SK-N-SH (cell line): Measurements from ENCODE around the gene PARVB. TPM values are rescaled to one million over a fixed set of nuclear protein-coding genes. Genes with fewer than 3 reads are reported as not detected.

Experiments
- CTCF ChIA-PET: fragments of 300-600, 350-600 bp; formaldehyde crosslinking; extraction: SDS; loops from one replicate; lab custom pipeline; 2021; lab: Yijun Ruan, JAX
- POLR2A ChIA-PET: fragments of 350-600 bp; sonication (Branson Sonifier 250); formaldehyde crosslinking; extraction: SDS; loops from one replicate; lab custom pipeline; 2020; ENCODE audit warnings: antibody characterized with exemption, inconsistent platforms; lab: Yijun Ruan, JAX
- DNase-seq: peaks from one replicate; pipeline ENCODE4 v3.0.0; 2012
- H2AFZ ChIP-seq: fragments of 200-600 bp; sonication (generic); 2 replicates; pipeline ENCODE4 v1.8.1; 2016; ENCODE audit warnings: antibody characterized with exemption, mild to moderate bottlenecking, low read depth
- H3F3A ChIP-seq: fragments of 200-600 bp; sonication (generic); replicated peaks from 2 replicates; pipeline ENCODE3; 2016; ENCODE audit warnings: antibody characterized with exemption, mild to moderate bottlenecking; ENCODE audit not compliant: insufficient read depth
- H3K27ac ChIP-seq, 2 experiments: fragments of 200-500 bp in 1 of 2; fragments of 200-600 bp in 1 of 2; sonication (Bioruptor generic) in 1 of 2; sonication (generic), shearing (Covaris generic) in 1 of 2; 2 replicates each; pipeline versions ENCODE4 v1.5.1 to v1.6.1; 2014 to 2016; ENCODE audit warnings: low read depth in 2 of 2, inconsistent platforms in 1 of 2, low read length in 1 of 2, mild to moderate bottlenecking in 1 of 2, mixed read lengths in 1 of 2
- H3K27me3 ChIP-seq: fragments of 200-600 bp; sonication (generic), shearing (Covaris generic); 2 replicates; pipeline ENCODE4 v1.6.1; 2016; ENCODE audit warnings: mixed run types; ENCODE audit not compliant: insufficient read depth
- H3K36me3 ChIP-seq, 2 experiments: fragments of 200-500 bp in 1 of 2; fragments of 200-600 bp in 1 of 2; sonication (Bioruptor generic) in 1 of 2; sonication (generic) in 1 of 2; replicated peaks in 1 of 2; 2 replicates each; pipeline versions ENCODE3 to v1.5.1; 2014 to 2016; ENCODE audit warnings: low read length in 1 of 2, mild to moderate bottlenecking in 1 of 2; ENCODE audit not compliant: insufficient read depth in 2 of 2, control insufficient read depth in 1 of 2
- H3K4me1 ChIP-seq, 2 experiments: fragments of 200-500 bp in 1 of 2; fragments of 200-600 bp in 1 of 2; sonication (Bioruptor generic) in 1 of 2; sonication (generic), shearing (Covaris generic) in 1 of 2; 2 replicates each; pipeline versions ENCODE4 v1.5.1 to v1.6.1; 2014 to 2016; ENCODE audit warnings: low read depth in 1 of 2, low read length in 1 of 2, mixed run types in 1 of 2; ENCODE audit not compliant: insufficient read depth in 2 of 2, control insufficient read depth in 1 of 2
- H3K4me2 ChIP-seq: fragments of 200-600 bp; sonication (generic), shearing (Covaris generic); 2 replicates; pipeline ENCODE4 v1.6.1; 2017; ENCODE audit warnings: mixed run types
- H3K4me3 ChIP-seq, 2 experiments: fragments of 200-500 bp in 1 of 2; fragments of 200-600 bp in 1 of 2; sonication (Bioruptor generic) in 1 of 2; sonication (generic), shearing (Covaris generic) in 1 of 2; 2 replicates each; pipeline versions ENCODE4 v1.5.1 to v1.8.1; 2014 to 2016; ENCODE audit warnings: low read depth in 2 of 2, inconsistent platforms in 1 of 2, low read length in 1 of 2, mild to moderate bottlenecking in 1 of 2, mixed read lengths in 1 of 2, moderate library complexity in 1 of 2
- H3K79me2 ChIP-seq: fragments of 200-600 bp; sonication (generic); 2 replicates; pipeline ENCODE4 v1.8.1; 2017; ENCODE audit warnings: mild to moderate bottlenecking; ENCODE audit not compliant: insufficient read depth
- H3K9ac ChIP-seq: fragments of 200-600 bp; sonication (generic); 2 replicates; pipeline ENCODE4 v1.6.1; 2017; ENCODE audit warnings: mixed run types
- H3K9me2 ChIP-seq: fragments of 200-600 bp; sonication (generic); 2 replicates; pipeline ENCODE4 v1.6.1; 2017; ENCODE audit warnings: mixed run types
- H3K9me3 ChIP-seq: fragments of 200-600 bp; sonication (generic); 2 replicates; pipeline ENCODE4 v1.6.1; 2017; ENCODE audit warnings: mixed run types, mild to moderate bottlenecking, moderate library complexity
- H4K20me1 ChIP-seq: fragments of 200-600 bp; sonication (generic); 2 replicates; pipeline ENCODE4 v1.6.1; 2017; ENCODE audit warnings: mild to moderate bottlenecking, mixed run types; ENCODE audit not compliant: insufficient read depth
- CHD2 ChIP-seq: fragments of 150-350 bp; IDR thresholded peaks from 2 replicates; pipeline ENCODE4 v1.6.1; 2018; ENCODE audit warnings: low read length; ENCODE audit not compliant: partially characterized antibody
- ELF1 ChIP-seq: IDR thresholded peaks from 2 replicates; pipeline ENCODE4 v1.4.0; 2012
- EP300 ChIP-seq, 2 experiments: IDR thresholded peaks; 2 replicates each; pipeline versions ENCODE4 v1.4.0 to v1.6.1; 2012; ENCODE audit warnings: borderline replicate concordance in 1 of 2, low read depth in 1 of 2, low read length in 1 of 2
- EZH2phosphoT487 ChIP-seq: fragments of 200-600 bp; sonication (generic); IDR thresholded peaks from 2 replicates; pipeline ENCODE4 v1.6.1; 2017; ENCODE audit warnings: low read depth, mixed run types, mild to moderate bottlenecking, antibody characterized with exemption, moderate library complexity, borderline replicate concordance
- FOXJ3 ChIP-seq: sonication (generic); formaldehyde crosslinking; IDR thresholded peaks from 2 replicates; pipeline ENCODE4 v1.5.1; 2020; ENCODE audit warnings: mild to moderate bottlenecking, missing genetic modification reagents
- FOXM1 ChIP-seq: IDR thresholded peaks from 2 replicates; pipeline ENCODE4 v1.4.0; 2012; ENCODE audit warnings: low read depth, mild to moderate bottlenecking
- JUND ChIP-seq: IDR thresholded peaks from 2 replicates; pipeline ENCODE4 v1.4.0; 2012
- MEF2A ChIP-seq: IDR thresholded peaks from 2 replicates; pipeline ENCODE4 v1.4.0; 2012; ENCODE audit warnings: low read depth, borderline replicate concordance
- NRF1 ChIP-seq: IDR thresholded peaks from 2 replicates; pipeline ENCODE4 v1.6.1; 2012; ENCODE audit warnings: low read depth, mild to moderate bottlenecking, low read length
- RCOR1 ChIP-seq: fragments of 150-350 bp; IDR thresholded peaks from 2 replicates; pipeline ENCODE4 v1.6.1; 2017; ENCODE audit warnings: antibody characterized with exemption, low read length
- RFX5 ChIP-seq: IDR thresholded peaks from 2 replicates; pipeline ENCODE4 v1.6.1; 2012; ENCODE audit warnings: mild to moderate bottlenecking, improper control_type of control experiment, low read length
- RXRA ChIP-seq: IDR thresholded peaks from 2 replicates; pipeline ENCODE4 v1.4.0; 2012; ENCODE audit warnings: low read depth, mild to moderate bottlenecking, borderline replicate concordance
- SMC3 ChIP-seq: IDR thresholded peaks from 2 replicates; pipeline ENCODE4 v1.6.1; 2012; ENCODE audit warnings: low read depth, low read length, improper control_type of control experiment
- TAF1 ChIP-seq: IDR thresholded peaks from 2 replicates; pipeline ENCODE4 v1.6.1; 2012; ENCODE audit warnings: low read depth, mild to moderate bottlenecking, low read length, moderate library complexity, borderline replicate concordance
- TCF12 ChIP-seq: IDR thresholded peaks from 2 replicates; pipeline ENCODE4 v1.4.0; 2012
- TEAD4 ChIP-seq: IDR thresholded peaks from 2 replicates; pipeline ENCODE4 v1.4.0; 2012; ENCODE audit warnings: mild to moderate bottlenecking, borderline replicate concordance; ENCODE audit not compliant: insufficient read depth
- WGBS: methylation state at CpG from one replicate; pipeline ENCODE4 v1.1.6; 2017; ENCODE audit warnings: low lambda C conversion rate; 5-methylcytosine and 5-hydroxymethylcytosine counted together
- polyA plus RNA-seq, 3 experiments: library from polyadenylated mRNA; depleted of rRNA; stranded (reverse); fragments of >200 nt; gene quantifications; 2 replicates each; pipeline ENCODE4 v1.2.3, GENCODE V29; 2012
- TF ChIP-seq, protein P1 (sequence below): IDR thresholded peaks from 2 replicates; pipeline ENCODE4 v1.4.0; 2012; ENCODE audit warnings: low read depth
- TF ChIP-seq, protein P2 (sequence below): IDR thresholded peaks from 2 replicates; pipeline ENCODE4 v1.4.0; 2012; ENCODE audit warnings: low read depth, borderline replicate concordance
- TF ChIP-seq, protein P3 (sequence below): IDR thresholded peaks from 2 replicates; pipeline ENCODE4; 2012
- TF ChIP-seq, protein P4 (sequence below): IDR thresholded peaks from 2 replicates; pipeline ENCODE4 v1.6.1; 2012; ENCODE audit warnings: mild to moderate bottlenecking, low read depth, low read length, moderate library complexity
- TF ChIP-seq, protein P5 (sequence below): fragments of 150-350 bp; IDR thresholded peaks from 2 replicates; pipeline ENCODE4 v1.6.1; 2017; ENCODE audit warnings: antibody characterized with exemption, low read length, low read depth, borderline replicate concordance

The PARVB gene
- polyA plus RNA-seq, 1 of the 3 experiments (the other 2 are of a cell fraction) = 87.8 TPM

DNA sequence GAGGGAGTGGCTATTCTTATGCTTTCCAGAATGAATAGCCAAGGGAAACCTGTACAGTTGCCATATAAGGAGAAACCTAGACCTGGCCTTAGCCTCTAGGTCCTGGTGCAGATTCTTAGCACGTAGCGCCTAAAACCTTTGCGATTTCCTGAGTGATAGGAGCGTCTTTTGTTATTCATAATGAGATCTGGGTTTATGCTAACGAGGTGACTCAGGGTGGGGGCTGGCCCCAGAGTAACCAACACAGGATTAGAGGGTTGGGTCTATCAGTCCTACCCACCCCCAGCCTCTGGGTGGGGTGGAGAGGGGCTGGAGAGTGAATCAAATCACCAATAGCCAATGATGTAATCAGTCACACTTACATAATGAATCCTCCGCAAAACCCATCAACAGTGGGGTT is 83.2 kb downstream of the PARVB start:
- POLR2A ChIA-PET = no interaction called here
- no peaks in the 10 kb centered on the region for H3K27me3 ChIP-seq
- TF ChIP-seq, protein P1, sequence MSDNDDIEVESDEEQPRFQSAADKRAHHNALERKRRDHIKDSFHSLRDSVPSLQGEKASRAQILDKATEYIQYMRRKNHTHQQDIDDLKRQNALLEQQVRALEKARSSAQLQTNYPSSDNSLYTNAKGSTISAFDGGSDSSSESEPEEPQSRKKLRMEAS = no peak
- TF ChIP-seq JUND (no peak), CHD2 (no peak), NRF1 (no peak), EP300 (IDR thresholded peaks at IDR 0.05; ENCODE audit: borderline replicate concordance in 1 of 2, low read depth in 1 of 2, low read length in 1 of 2) (no peak), TAF1 (no peak), TCF12 (no peak), RFX5 (no peak), TEAD4 (no peak), EZH2phosphoT487 (no peak), FOXJ3 (CRISPR knock-in tag) (no peak), SMC3 (no peak), RXRA (no peak)
- TF ChIP-seq, protein P2, sequence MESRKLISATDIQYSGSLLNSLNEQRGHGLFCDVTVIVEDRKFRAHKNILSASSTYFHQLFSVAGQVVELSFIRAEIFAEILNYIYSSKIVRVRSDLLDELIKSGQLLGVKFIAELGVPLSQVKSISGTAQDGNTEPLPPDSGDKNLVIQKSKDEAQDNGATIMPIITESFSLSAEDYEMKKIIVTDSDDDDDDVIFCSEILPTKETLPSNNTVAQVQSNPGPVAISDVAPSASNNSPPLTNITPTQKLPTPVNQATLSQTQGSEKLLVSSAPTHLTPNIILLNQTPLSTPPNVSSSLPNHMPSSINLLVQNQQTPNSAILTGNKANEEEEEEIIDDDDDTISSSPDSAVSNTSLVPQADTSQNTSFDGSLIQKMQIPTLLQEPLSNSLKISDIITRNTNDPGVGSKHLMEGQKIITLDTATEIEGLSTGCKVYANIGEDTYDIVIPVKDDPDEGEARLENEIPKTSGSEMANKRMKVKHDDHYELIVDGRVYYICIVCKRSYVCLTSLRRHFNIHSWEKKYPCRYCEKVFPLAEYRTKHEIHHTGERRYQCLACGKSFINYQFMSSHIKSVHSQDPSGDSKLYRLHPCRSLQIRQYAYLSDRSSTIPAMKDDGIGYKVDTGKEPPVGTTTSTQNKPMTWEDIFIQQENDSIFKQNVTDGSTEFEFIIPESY = no peak
- TF ChIP-seq, protein P3, sequence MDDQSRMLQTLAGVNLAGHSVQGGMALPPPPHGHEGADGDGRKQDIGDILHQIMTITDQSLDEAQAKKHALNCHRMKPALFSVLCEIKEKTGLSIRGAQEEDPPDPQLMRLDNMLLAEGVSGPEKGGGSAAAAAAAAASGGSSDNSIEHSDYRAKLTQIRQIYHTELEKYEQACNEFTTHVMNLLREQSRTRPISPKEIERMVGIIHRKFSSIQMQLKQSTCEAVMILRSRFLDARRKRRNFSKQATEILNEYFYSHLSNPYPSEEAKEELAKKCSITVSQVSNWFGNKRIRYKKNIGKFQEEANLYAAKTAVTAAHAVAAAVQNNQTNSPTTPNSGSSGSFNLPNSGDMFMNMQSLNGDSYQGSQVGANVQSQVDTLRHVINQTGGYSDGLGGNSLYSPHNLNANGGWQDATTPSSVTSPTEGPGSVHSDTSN = no peak
- no peak overlapping the region for H3K9ac ChIP-seq
- peaks cover 0 to 12% of the 10 kb centered on the region in 2 experiments; a peak in 1 of 4 replicates for H3K4me1 ChIP-seq
- no peak overlapping the region for H3K27ac ChIP-seq
- CTCF ChIA-PET = interaction anchor here (1.0 to 5.0 kb wide), 3 partner anchors 13 to 26 kb away, joined by 5 to 18 read pairs (median 6); no protein-coding TSS in a partner anchor
- H3K9me3 ChIP-seq = no peaks in the 10 kb centered on the region
- H3K79me2 ChIP-seq = no peaks in the 10 kb centered on the region
- no peaks in the 10 kb centered on the region for H3K9me2 ChIP-seq
- H2AFZ ChIP-seq = no peak overlapping the region
- no peaks in the 10 kb centered on the region for H4K20me1 ChIP-seq
- H3F3A ChIP-seq = no peaks in the 10 kb centered on the region
- no peak for DNase-seq
- 92% methylated on average over 6 of the region's 6 CpGs for WGBS
- no peaks in the 10 kb centered on the region for H3K36me3 ChIP-seq
- no peak overlapping the region for H3K4me3 ChIP-seq
- no peak overlapping the region for H3K4me2 ChIP-seq

DNA sequence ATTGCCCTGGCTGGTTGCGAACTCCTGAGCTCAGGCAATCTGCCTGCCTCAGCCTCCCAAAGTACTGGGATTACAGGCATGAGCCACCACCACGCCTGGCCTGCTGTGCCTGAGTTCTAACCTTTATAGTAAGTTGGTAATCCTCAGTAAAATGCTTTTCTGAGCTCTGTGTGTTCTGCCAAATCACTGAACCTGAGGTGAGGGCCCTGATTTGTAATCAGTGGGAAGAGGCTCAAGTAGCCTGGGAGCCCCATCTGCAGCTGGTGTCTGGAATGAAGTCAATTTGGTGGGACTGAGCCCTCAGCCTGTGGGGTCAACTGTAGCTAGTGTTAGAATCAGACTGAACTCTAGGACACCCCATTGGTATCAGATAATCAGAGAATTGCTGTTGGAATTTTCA is 84.0 kb downstream of the PARVB start:
- WGBS = 96% methylated on average over 2 of the region's 2 CpGs
- Histone ChIP-seq H4K20me1 (no peaks in the 10 kb centered on the region), H3K4me1 (peaks cover 0 to 12% of the 10 kb centered on the region in 2 experiments; a peak in 1 of 4 replicates), H3K27me3 (no peaks in the 10 kb centered on the region), H3K79me2 (no peaks in the 10 kb centered on the region), H3K36me3 (no peaks in the 10 kb centered on the region), H2AFZ (no peak overlapping the region), H3K9me2 (no peaks in the 10 kb centered on the region), H3K9ac (no peak overlapping the region), H3K4me2 (no peak overlapping the region), H3F3A (no peaks in the 10 kb centered on the region), H3K27ac (no peak overlapping the region), H3K9me3 (no peaks in the 10 kb centered on the region), H3K4me3 (no peak overlapping the region)
- ChIA-PET CTCF (interaction anchor here (1.0 to 5.0 kb wide), 3 partner anchors 14 to 27 kb away, joined by 5 to 18 read pairs (median 6); no protein-coding TSS in a partner anchor), POLR2A (no interaction called here)
- DNase-seq = no peak
- TF ChIP-seq EP300 (IDR thresholded peaks at IDR 0.05; ENCODE audit: borderline replicate concordance in 1 of 2, low read depth in 1 of 2, low read length in 1 of 2) (no peak), FOXM1 (no peak), MEF2A (no peak), ELF1 (no peak), TCF12 (no peak), RCOR1 (no peak)
- TF ChIP-seq, protein P4, sequence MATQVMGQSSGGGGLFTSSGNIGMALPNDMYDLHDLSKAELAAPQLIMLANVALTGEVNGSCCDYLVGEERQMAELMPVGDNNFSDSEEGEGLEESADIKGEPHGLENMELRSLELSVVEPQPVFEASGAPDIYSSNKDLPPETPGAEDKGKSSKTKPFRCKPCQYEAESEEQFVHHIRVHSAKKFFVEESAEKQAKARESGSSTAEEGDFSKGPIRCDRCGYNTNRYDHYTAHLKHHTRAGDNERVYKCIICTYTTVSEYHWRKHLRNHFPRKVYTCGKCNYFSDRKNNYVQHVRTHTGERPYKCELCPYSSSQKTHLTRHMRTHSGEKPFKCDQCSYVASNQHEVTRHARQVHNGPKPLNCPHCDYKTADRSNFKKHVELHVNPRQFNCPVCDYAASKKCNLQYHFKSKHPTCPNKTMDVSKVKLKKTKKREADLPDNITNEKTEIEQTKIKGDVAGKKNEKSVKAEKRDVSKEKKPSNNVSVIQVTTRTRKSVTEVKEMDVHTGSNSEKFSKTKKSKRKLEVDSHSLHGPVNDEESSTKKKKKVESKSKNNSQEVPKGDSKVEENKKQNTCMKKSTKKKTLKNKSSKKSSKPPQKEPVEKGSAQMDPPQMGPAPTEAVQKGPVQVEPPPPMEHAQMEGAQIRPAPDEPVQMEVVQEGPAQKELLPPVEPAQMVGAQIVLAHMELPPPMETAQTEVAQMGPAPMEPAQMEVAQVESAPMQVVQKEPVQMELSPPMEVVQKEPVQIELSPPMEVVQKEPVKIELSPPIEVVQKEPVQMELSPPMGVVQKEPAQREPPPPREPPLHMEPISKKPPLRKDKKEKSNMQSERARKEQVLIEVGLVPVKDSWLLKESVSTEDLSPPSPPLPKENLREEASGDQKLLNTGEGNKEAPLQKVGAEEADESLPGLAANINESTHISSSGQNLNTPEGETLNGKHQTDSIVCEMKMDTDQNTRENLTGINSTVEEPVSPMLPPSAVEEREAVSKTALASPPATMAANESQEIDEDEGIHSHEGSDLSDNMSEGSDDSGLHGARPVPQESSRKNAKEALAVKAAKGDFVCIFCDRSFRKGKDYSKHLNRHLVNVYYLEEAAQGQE = no peak
- TF ChIP-seq, protein P1 = no peak
- TF ChIP-seq, protein P5, sequence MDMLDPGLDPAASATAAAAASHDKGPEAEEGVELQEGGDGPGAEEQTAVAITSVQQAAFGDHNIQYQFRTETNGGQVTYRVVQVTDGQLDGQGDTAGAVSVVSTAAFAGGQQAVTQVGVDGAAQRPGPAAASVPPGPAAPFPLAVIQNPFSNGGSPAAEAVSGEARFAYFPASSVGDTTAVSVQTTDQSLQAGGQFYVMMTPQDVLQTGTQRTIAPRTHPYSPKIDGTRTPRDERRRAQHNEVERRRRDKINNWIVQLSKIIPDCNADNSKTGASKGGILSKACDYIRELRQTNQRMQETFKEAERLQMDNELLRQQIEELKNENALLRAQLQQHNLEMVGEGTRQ = no peak
